SK-N-SH (cell line): ENCODE results near the gene TULP1. TPM values are rescaled to one million over a fixed set of nuclear protein-coding genes. Genes with fewer than 3 reads are reported as not detected.

Experiments used
- CTCF ChIA-PET: fragments of 300-600, 350-600 bp; formaldehyde crosslinking; extraction: SDS; loops from one replicate; lab custom pipeline; 2021; lab: Yijun Ruan, JAX
- POLR2A ChIA-PET: fragments of 350-600 bp; sonication (Branson Sonifier 250); formaldehyde crosslinking; extraction: SDS; loops from one replicate; lab custom pipeline; 2020; ENCODE audit warnings: antibody characterized with exemption, inconsistent platforms; lab: Yijun Ruan, JAX
- DNase-seq: peaks from one replicate; pipeline ENCODE4 v3.0.0; 2012
- H2AFZ ChIP-seq: fragments of 200-600 bp; sonication (generic); 2 replicates; pipeline ENCODE4 v1.8.1; 2016; ENCODE audit warnings: antibody characterized with exemption, mild to moderate bottlenecking, low read depth
- H3F3A ChIP-seq: fragments of 200-600 bp; sonication (generic); replicated peaks from 2 replicates; pipeline ENCODE3; 2016; ENCODE audit warnings: antibody characterized with exemption, mild to moderate bottlenecking; ENCODE audit not compliant: insufficient read depth
- H3K27ac ChIP-seq, 2 experiments: fragments of 200-500 bp in 1 of 2; fragments of 200-600 bp in 1 of 2; sonication (Bioruptor generic) in 1 of 2; sonication (generic), shearing (Covaris generic) in 1 of 2; 2 replicates each; pipeline versions ENCODE4 v1.5.1 to v1.6.1; 2014 to 2016; ENCODE audit warnings: low read depth in 2 of 2, inconsistent platforms in 1 of 2, low read length in 1 of 2, mild to moderate bottlenecking in 1 of 2, mixed read lengths in 1 of 2
- H3K27me3 ChIP-seq: fragments of 200-600 bp; sonication (generic), shearing (Covaris generic); 2 replicates; pipeline ENCODE4 v1.6.1; 2016; ENCODE audit warnings: mixed run types; ENCODE audit not compliant: insufficient read depth
- H3K36me3 ChIP-seq, 2 experiments: fragments of 200-500 bp in 1 of 2; fragments of 200-600 bp in 1 of 2; sonication (Bioruptor generic) in 1 of 2; sonication (generic) in 1 of 2; replicated peaks in 1 of 2; 2 replicates each; pipeline versions ENCODE3 to v1.5.1; 2014 to 2016; ENCODE audit warnings: low read length in 1 of 2, mild to moderate bottlenecking in 1 of 2; ENCODE audit not compliant: insufficient read depth in 2 of 2, control insufficient read depth in 1 of 2
- H3K4me1 ChIP-seq, 2 experiments: fragments of 200-500 bp in 1 of 2; fragments of 200-600 bp in 1 of 2; sonication (Bioruptor generic) in 1 of 2; sonication (generic), shearing (Covaris generic) in 1 of 2; 2 replicates each; pipeline versions ENCODE4 v1.5.1 to v1.6.1; 2014 to 2016; ENCODE audit warnings: low read depth in 1 of 2, low read length in 1 of 2, mixed run types in 1 of 2; ENCODE audit not compliant: insufficient read depth in 2 of 2, control insufficient read depth in 1 of 2
- H3K4me2 ChIP-seq: fragments of 200-600 bp; sonication (generic), shearing (Covaris generic); 2 replicates; pipeline ENCODE4 v1.6.1; 2017; ENCODE audit warnings: mixed run types
- H3K4me3 ChIP-seq, 2 experiments: fragments of 200-500 bp in 1 of 2; fragments of 200-600 bp in 1 of 2; sonication (Bioruptor generic) in 1 of 2; sonication (generic), shearing (Covaris generic) in 1 of 2; 2 replicates each; pipeline versions ENCODE4 v1.5.1 to v1.8.1; 2014 to 2016; ENCODE audit warnings: low read depth in 2 of 2, inconsistent platforms in 1 of 2, low read length in 1 of 2, mild to moderate bottlenecking in 1 of 2, mixed read lengths in 1 of 2, moderate library complexity in 1 of 2
- H3K79me2 ChIP-seq: fragments of 200-600 bp; sonication (generic); 2 replicates; pipeline ENCODE4 v1.8.1; 2017; ENCODE audit warnings: mild to moderate bottlenecking; ENCODE audit not compliant: insufficient read depth
- H3K9ac ChIP-seq: fragments of 200-600 bp; sonication (generic); 2 replicates; pipeline ENCODE4 v1.6.1; 2017; ENCODE audit warnings: mixed run types
- H3K9me2 ChIP-seq: fragments of 200-600 bp; sonication (generic); 2 replicates; pipeline ENCODE4 v1.6.1; 2017; ENCODE audit warnings: mixed run types
- H3K9me3 ChIP-seq: fragments of 200-600 bp; sonication (generic); 2 replicates; pipeline ENCODE4 v1.6.1; 2017; ENCODE audit warnings: mixed run types, mild to moderate bottlenecking, moderate library complexity
- H4K20me1 ChIP-seq: fragments of 200-600 bp; sonication (generic); 2 replicates; pipeline ENCODE4 v1.6.1; 2017; ENCODE audit warnings: mild to moderate bottlenecking, mixed run types; ENCODE audit not compliant: insufficient read depth
- GABPA ChIP-seq: IDR thresholded peaks from 2 replicates; pipeline ENCODE4 v1.4.0; 2012; ENCODE audit warnings: low read depth, mild to moderate bottlenecking
- JUND ChIP-seq: IDR thresholded peaks from 2 replicates; pipeline ENCODE4 v1.4.0; 2012
- MEF2A ChIP-seq: IDR thresholded peaks from 2 replicates; pipeline ENCODE4 v1.4.0; 2012; ENCODE audit warnings: low read depth, borderline replicate concordance
- WGBS: methylation state at CpG from one replicate; pipeline ENCODE4 v1.1.6; 2017; ENCODE audit warnings: low lambda C conversion rate; 5-methylcytosine and 5-hydroxymethylcytosine counted together
- polyA plus RNA-seq, 3 experiments: library from polyadenylated mRNA; depleted of rRNA; stranded (reverse); fragments of >200 nt; gene quantifications; 2 replicates each; pipeline ENCODE4 v1.2.3, GENCODE V29; 2012
- TF ChIP-seq, protein P1 (sequence below): fragments of 200-600 bp; sonication (generic); IDR thresholded peaks from 2 replicates; pipeline ENCODE4 v1.6.1; 2017; ENCODE audit warnings: antibody characterized with exemption, mild to moderate bottlenecking, moderate library complexity
- TF ChIP-seq, protein P2 (sequence below): fragments of 150-350 bp; IDR thresholded peaks from 2 replicates; pipeline ENCODE4 v1.6.1; 2016; ENCODE audit warnings: mild to moderate bottlenecking, low read depth, low read length
- TF ChIP-seq, protein P3 (sequence below): fragments of 150-350 bp; IDR thresholded peaks from 2 replicates; pipeline ENCODE4 v1.6.1; 2017; ENCODE audit warnings: antibody characterized with exemption, low read length, low read depth, borderline replicate concordance
- TF ChIP-seq, protein P4 (sequence below): IDR thresholded peaks from 2 replicates; pipeline ENCODE4; 2012

The TULP1 gene
- polyA plus RNA-seq, 1 of the 3 experiments (the other 2 are of a cell fraction), result not detected

DNA sequence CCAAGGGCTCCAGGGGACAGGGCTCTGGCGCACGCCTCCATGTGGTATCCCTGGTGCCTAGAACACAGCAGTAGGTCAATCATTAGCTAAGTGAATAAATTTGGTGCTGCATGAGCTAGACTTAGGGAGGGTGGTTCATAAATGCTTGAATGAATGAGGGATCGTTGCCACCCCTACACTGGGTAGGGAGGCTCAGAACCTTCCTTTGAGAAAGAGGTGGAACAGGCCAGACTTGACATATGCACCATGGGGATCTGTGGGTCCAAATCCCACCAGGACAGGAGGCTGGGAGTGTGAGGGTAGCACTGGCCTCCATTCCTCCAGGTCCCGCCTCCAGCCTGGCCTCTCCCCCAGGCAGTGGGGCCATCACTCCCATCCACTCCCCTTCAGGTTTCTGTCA is 29.6 kb downstream of the TULP1 start:
- ChIA-PET CTCF (interaction anchor here (2.1 kb wide), 1 partner anchor 140 kb away, joined by 5 read pairs; no protein-coding TSS in a partner anchor), POLR2A (interaction anchor here (2.5 kb wide), 1 partner anchor 11 kb away, joined by 9 read pairs; no protein-coding TSS in a partner anchor)
- H3K27ac ChIP-seq, result no peak overlapping the region
- WGBS, result 95% methylated on average over 4 of the region's 4 CpGs
- H3K9ac ChIP-seq, result no peak overlapping the region
- no peaks in the 10 kb centered on the region for H3K9me2 ChIP-seq
- H3K27me3 ChIP-seq, result no peaks in the 10 kb centered on the region
- no peaks in the 10 kb centered on the region for H4K20me1 ChIP-seq
- H3K4me3 ChIP-seq, result no peak overlapping the region
- no peak overlapping the region for H2AFZ ChIP-seq
- H3K9me3 ChIP-seq, result no peaks in the 10 kb centered on the region
- no peaks in the 10 kb centered on the region for H3F3A ChIP-seq
- no peak for DNase-seq
- H3K4me1 ChIP-seq, result peaks cover 6 to 10% of the 10 kb centered on the region in 2 experiments; a peak in 2 of 4 replicates
- TF ChIP-seq MEF2A, result no peak
- no peak overlapping the region for H3K4me2 ChIP-seq
- peaks cover 13% of the 10 kb centered on the region; the same call in 1 of the 2 replicates for H3K79me2 ChIP-seq
- peaks cover 0 to 3% of the 10 kb centered on the region in 2 experiments for H3K36me3 ChIP-seq

DNA sequence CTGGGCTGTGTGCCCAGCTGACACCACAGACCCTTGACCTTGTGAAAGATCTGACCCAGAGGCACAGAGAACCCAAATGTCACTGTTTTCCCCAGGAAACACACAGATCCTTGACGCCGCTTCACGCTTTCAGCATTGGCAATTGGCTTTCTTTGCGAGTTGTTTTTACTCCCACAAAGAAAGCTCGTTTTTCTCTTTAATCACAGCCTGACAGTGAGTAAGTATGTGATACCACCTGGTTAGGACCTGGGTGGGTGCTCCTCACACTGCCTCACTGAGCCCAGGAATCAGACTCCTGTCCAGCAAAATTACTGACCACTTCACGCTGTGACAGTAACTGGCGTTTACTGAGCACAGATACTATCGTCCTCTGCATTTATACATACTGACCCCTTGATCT is 31.5 kb downstream of the TULP1 start:
- H3K9me2 ChIP-seq, result no peaks in the 10 kb centered on the region
- no peaks in the 10 kb centered on the region for H3F3A ChIP-seq
- H3K4me2 ChIP-seq, result no peak overlapping the region
- H3K4me1 ChIP-seq, result peaks cover 0 to 9% of the 10 kb centered on the region in 2 experiments; a peak in 2 of 4 replicates
- no peaks in the 10 kb centered on the region for H3K27me3 ChIP-seq
- TF ChIP-seq, protein P1, sequence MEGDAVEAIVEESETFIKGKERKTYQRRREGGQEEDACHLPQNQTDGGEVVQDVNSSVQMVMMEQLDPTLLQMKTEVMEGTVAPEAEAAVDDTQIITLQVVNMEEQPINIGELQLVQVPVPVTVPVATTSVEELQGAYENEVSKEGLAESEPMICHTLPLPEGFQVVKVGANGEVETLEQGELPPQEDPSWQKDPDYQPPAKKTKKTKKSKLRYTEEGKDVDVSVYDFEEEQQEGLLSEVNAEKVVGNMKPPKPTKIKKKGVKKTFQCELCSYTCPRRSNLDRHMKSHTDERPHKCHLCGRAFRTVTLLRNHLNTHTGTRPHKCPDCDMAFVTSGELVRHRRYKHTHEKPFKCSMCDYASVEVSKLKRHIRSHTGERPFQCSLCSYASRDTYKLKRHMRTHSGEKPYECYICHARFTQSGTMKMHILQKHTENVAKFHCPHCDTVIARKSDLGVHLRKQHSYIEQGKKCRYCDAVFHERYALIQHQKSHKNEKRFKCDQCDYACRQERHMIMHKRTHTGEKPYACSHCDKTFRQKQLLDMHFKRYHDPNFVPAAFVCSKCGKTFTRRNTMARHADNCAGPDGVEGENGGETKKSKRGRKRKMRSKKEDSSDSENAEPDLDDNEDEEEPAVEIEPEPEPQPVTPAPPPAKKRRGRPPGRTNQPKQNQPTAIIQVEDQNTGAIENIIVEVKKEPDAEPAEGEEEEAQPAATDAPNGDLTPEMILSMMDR, result no peak
- TF ChIP-seq, protein P2, sequence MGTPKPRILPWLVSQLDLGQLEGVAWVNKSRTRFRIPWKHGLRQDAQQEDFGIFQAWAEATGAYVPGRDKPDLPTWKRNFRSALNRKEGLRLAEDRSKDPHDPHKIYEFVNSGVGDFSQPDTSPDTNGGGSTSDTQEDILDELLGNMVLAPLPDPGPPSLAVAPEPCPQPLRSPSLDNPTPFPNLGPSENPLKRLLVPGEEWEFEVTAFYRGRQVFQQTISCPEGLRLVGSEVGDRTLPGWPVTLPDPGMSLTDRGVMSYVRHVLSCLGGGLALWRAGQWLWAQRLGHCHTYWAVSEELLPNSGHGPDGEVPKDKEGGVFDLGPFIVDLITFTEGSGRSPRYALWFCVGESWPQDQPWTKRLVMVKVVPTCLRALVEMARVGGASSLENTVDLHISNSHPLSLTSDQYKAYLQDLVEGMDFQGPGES, result no peak
- TF ChIP-seq, protein P3, sequence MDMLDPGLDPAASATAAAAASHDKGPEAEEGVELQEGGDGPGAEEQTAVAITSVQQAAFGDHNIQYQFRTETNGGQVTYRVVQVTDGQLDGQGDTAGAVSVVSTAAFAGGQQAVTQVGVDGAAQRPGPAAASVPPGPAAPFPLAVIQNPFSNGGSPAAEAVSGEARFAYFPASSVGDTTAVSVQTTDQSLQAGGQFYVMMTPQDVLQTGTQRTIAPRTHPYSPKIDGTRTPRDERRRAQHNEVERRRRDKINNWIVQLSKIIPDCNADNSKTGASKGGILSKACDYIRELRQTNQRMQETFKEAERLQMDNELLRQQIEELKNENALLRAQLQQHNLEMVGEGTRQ, result no peak
- TF ChIP-seq, protein P4, sequence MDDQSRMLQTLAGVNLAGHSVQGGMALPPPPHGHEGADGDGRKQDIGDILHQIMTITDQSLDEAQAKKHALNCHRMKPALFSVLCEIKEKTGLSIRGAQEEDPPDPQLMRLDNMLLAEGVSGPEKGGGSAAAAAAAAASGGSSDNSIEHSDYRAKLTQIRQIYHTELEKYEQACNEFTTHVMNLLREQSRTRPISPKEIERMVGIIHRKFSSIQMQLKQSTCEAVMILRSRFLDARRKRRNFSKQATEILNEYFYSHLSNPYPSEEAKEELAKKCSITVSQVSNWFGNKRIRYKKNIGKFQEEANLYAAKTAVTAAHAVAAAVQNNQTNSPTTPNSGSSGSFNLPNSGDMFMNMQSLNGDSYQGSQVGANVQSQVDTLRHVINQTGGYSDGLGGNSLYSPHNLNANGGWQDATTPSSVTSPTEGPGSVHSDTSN, result no peak
- TF ChIP-seq GABPA, result no peak
- TF ChIP-seq JUND, result no peak
- ChIA-PET CTCF (interaction anchor here (0.8 to 1.5 kb wide), 2 partner anchors 10 kb away, joined by 3 to 6 read pairs; no protein-coding TSS in a partner anchor), POLR2A (interaction anchor here (2.5 kb wide), 1 partner anchor 10 kb away, joined by 9 read pairs; no protein-coding TSS in a partner anchor)
- peaks cover 0 to 3% of the 10 kb centered on the region in 2 experiments for H3K36me3 ChIP-seq
- WGBS, result 82% methylated on average over 8 of the region's 8 CpGs
- H3K9me3 ChIP-seq, result no peaks in the 10 kb centered on the region
- no peaks in the 10 kb centered on the region for H4K20me1 ChIP-seq
- no peak overlapping the region for H2AFZ ChIP-seq
- H3K79me2 ChIP-seq, result no peaks in the 10 kb centered on the region
- DNase-seq, result no peak
- H3K4me3 ChIP-seq, result no peak overlapping the region
- no peak overlapping the region for H3K27ac ChIP-seq
- no peak overlapping the region for H3K9ac ChIP-seq
